ENCODE measurements around the gene GSK3B.

GSK3B gene

GRCh38 chr3:119817583-119818363 lies 276.5 kb downstream of the GSK3B start:
- no peak for DNase-seq (ENCODE audit: low spot score)

DNA sequence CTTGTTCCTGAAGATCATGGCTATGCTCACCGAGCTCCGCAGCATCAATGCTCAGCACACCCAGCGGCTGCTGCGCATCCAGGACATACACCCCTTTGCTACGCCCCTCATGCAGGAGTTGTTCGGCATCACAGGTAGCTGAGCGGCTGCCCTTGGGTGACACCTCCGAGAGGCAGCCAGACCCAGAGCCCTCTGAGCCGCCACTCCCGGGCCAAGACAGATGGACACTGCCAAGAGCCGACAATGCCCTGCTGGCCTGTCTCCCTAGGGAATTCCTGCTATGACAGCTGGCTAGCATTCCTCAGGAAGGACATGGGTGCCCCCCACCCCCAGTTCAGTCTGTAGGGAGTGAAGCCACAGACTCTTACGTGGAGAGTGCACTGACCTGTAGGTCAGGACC lies 277.2 kb downstream of the GSK3B start:
- no peak for DNase-seq (ENCODE audit: low spot score)

DNA sequence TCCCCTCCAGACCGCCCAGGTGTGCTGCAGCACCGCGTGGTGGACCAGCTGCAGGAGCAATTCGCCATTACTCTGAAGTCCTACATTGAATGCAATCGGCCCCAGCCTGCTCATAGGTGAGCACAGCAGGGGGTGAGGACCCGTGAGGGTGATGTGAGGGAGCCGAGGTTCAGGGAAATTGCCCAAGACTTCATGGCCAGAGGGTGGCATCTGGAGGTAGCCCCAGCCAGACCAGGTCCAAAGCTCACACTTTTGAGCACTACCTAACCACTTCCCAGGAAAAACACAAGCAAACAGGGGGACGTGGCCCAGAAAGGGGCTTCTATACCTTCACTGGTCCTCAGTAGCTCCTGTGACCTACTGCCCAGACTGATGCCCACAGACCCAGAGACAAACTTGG lies 278.5 kb downstream of the GSK3B start:
- DNase-seq (ENCODE audit: low spot score): no peak

DNA sequence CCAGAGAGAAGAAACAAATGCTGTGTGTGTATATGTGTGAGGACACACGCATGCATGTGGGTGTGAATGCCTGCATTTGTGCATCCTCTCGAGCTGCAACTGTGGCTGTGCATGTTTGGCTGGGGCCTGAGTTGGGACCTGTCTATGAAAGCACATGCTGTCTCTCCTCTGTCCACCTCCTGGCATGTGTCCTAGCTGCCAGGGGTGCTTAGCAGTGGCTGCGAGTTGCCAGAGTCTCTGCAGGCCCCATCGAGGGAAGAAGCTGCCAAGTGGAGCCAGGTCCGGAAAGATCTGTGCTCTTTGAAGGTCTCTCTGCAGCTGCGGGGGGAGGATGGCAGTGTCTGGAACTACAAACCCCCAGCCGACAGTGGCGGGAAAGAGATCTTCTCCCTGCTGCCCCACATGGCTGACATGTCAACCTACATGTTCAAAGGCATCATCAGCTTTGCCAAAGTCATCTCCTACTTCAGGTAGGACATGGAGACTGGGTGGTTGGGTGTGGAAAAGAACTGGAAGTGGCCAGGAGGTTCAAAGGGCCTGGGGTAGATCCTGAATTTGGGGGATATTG lies 281.7 kb downstream of the GSK3B start:
- DNase-seq (ENCODE audit: low spot score): no peak

- DNase-seq (ENCODE audit: low spot score): peak; percentile 26
These were observed 284.2 kb downstream of the GSK3B start for GRCh38 chr3:119810018-119810435.

DNA sequence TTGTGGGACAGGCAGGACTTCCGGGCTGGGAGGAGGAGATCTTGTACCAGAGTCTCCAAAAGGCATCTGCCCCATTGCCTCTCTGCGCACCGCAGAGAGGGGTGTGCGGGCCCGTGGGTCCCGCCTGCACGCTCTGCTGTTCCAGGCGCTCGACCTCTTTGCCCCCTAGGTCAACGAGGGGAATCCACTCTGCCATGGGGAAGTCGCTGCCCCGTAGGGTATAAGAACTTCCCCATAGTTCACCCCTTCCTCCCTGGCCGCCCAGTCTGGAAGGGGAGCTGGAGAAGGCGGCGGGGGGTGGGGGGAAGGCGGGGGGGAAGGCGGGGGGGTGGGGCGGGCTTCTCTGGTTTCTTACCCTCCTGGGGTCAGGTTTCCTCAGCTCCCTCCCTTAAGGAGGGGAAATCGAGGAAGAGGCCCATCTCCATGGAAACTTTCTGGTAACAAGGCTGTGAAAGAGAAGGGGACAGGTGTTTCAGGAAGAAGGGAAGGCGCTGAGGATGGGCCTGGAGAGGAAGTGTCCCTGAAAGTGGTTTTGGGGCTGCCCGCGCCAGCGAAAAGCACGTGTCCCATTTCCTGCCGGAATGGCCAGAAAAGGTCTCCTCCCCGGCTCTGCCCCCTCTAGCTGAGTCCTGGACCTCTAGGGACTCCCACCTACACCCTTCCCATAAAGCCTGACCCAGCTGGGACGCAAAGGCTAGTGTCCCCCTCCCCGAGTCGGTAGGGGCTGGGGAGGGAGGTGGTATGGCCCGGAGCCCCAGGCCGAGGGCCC lies 284.8 kb downstream of the GSK3B start:
- DNase-seq (ENCODE audit: low spot score): no peak

DNA sequence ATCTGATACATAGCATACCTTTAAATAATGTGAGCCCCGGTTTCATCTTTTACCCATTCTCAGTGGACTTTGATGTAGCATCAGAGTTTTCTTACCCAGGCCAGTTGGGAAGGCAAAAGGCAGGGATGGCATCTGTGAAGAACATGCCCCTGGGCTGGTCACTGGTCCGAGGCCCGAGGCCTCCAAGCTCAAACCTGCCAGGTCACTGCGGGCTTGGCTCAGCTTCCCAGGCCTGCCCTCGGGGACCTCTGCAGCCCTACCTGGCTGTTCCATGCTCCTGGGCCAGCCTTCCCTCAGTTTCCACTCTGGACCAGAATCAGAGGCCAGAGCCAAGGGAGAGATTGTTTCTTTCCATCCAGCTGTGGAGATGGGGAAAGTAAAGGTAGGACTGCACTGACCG lies 285.4 kb downstream of the GSK3B start:
- no peak for DNase-seq (ENCODE audit: low spot score)

DNA sequence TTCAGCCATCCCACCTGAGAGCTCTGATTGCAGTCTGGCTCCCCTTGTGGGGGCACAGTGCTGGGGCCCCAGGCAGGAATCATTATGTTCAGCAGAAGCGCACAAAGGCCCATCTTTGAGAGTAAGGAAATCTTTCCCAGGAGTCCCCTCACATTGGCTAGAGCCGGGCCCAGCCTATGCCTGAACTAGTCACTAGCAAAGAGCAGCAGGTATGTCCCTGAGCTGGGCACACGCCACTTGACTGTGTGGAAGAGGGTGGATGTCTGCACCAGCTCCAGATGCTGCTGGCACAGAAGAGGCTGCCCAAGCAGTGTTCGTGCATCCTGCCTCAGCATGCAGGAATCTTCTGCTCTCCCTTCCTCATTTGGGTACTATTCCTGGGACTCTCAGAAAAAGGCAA lies 286.0 kb downstream of the GSK3B start:
- no peak for DNase-seq (ENCODE audit: low spot score)

GRCh38 chr3:119800844-119801243 lies 293.4 kb downstream of the GSK3B start:
- DNase-seq (ENCODE audit: low spot score): no peak

DNA sequence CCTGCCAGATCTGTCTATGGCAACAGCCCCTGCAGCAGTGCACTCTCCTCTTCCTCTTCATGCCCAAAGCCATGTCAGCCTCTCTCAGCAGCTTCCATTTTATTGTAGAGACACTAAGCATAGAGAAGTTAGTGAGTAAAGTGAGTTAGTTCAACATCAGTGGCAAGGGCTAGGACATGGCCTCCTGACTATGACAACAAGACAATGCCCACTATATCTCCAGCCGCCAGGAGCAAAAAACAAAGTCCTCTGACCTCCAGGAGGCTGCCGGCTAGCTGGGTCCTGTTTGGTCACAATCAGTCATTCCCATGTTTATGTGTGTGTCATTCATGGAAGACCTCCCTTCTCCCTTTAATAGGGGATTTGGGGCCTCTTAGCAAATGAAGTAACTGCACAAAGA lies 297.5 kb downstream of the GSK3B start:
- DNase-seq (ENCODE audit: low spot score): no peak

DNA sequence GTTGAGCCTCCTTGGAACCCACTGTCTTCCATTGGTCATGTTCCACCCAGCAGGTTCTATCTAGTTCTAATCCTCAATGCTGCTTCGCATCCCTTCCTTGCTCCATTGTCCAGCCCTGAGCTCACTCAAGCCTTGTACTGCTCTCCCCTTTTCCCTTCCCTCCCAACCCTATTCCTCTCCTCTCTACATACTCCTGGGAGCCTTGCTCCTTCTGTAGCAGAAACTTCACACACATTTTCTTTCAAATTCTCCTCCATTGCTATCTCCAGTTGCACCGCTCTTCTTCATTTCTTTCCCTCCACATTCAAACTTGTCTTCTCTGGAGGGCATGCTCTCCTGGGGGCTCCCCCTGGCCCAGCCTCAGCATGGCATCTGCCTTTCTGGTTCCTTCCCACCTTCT lies 297.9 kb downstream of the GSK3B start:
- DNase-seq (ENCODE audit: low spot score): no peak

DNA sequence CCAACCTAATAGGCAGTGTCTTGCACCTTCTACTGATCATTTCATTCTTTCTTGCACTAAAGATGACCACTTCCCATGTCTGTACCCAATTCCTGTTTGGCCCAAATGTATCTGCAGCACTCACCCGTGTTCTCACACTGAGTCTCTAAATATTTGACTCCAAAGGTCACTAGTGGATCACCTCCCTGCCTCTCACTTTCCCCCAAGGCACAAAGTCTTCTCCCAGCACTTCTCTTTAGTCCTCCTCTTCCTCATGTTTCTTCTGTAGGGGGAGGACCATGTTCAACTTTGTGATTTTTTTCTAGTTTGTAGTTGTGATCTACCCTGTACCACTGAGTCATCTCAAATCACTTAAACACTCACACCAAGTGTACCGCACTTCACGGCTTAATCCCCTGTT lies 298.4 kb downstream of the GSK3B start:
- DNase-seq (ENCODE audit: low spot score): no peak

DNA sequence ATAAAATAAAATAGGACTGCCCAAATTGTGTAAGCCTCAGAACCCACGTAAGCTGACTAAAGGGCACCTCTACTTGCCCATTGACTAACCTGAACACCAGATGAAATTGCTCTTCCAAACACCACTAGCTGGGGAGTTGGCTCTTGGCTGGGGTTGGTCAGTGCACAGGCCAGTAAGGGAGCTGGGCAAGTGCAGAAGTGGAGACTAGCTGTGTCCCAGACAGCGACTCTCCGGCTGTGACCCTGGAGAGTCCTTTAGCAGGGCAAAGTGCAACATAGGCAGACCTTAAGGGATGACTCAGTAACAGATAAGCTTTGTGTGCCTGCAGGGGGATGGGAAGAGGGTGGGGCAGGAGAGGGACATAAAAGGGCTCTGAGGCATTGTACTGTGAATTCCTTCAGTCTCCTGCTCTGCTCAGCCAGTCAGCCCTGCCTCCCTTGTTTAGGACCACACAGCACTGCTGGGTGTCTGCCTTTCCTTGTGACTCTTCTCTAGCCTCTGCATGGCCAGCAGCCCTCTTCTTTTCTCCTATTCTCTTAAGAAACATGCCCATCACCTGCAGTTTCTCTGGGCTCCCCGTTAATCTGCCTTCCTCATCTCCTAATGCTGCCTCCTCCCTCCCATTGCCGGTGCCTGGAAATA lies 299.2 kb downstream of the GSK3B start:
- peak; percentile 43 for DNase-seq (ENCODE audit: low spot score)

DNA sequence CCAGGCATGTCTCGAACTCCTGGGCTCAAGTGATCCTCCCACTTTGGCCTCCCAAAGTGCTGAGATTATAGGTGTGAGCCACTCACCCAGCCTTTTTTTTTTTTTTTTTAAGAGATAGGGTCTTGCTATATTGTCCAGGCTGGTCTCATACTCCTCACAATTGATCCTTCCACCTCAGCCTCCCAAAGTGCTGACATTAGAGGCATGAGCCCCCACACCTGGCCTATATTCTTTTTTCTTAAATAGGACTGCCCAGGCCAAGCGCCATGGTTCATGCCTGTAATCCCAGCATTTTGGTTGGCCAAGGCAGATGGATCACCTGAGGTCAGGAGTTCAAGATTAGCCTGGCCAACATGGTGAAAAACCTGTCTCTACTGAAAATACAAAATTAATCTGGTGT lies 299.8 kb downstream of the GSK3B start:
- DNase-seq (ENCODE audit: low spot score): no peak

DNA sequence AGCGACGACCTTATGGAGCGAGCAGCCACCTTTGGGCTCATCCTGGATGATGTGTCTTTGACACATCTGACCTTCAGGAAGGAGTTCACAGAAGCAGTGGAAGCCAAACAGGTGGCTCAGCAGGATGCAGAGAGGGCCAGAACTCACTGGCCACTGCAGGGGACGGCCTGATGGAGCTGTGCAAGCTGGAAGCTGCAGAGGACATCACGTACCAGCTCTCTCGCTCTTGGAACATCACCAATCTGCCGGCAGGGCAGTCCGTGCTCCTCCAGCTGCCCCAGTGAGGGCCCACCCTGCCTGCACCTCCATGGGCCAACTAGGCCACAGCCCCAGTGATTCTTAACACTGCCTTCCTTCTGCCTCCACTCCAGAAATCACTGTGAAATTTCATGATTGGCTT lies 302.0 kb downstream of the GSK3B start:
- no peak for DNase-seq (ENCODE audit: low spot score)

DNA sequence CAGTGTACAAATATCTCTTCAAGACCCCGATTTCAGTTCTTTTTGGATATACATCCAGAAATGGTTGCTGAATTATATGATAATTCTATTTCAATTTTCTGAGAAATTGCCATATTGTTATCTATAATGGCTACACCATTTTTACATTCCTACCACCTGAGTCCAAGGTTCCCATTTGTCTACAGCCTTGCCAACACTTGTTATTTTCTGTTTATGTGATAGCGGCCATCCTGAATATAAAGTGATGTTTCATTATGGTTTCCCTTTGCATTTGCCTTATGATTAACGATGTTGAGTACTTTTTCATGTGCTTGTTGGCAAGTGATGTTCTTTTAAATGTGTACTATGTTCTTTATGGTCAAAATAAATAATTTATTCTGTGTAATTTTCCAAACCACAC lies 303.9 kb downstream of the GSK3B start:
- DNase-seq (ENCODE audit: low spot score): no peak

DNA sequence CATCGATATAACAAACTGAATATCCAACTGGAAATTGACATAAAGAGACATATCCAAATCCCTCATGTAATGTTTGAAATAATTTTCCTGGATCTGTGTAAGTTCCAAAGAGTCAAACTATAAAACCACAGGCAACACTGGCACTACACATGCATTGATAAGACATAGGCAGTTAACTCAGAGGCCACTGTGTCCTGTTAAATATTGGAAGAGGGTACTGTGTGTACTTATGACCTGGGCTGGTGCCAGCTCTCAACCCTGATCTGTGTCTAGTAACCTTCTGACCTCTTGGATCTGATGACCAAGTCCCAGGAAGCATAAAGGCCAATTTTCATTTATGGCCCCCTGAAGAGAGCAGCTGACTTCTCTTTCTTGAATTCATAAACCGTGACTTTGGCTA lies 307.8 kb downstream of the GSK3B start:
- no peak for DNase-seq (ENCODE audit: low spot score)

GRCh38 chr3:119783883-119784282 lies 310.4 kb downstream of the GSK3B start:
- DNase-seq (ENCODE audit: low spot score): no peak

- DNase-seq (ENCODE audit: low spot score): no peak
These were observed 311.0 kb downstream of the GSK3B start for GRCh38 chr3:119783255-119783654.

GRCh38 chr3:119782460-119782859 lies 311.8 kb downstream of the GSK3B start:
- DNase-seq (ENCODE audit: low spot score): no peak

GRCh38 chr3:119781330-119782198 lies 312.7 kb downstream of the GSK3B start, which contains the start of gene NR1I2:
NR1I2 (plus strand) TSS chr3:119782101.
- DNase-seq (ENCODE audit: low spot score): no peak

Data from kidney capillary endothelial cell (primary cell).